A549 treated with dexamethasone at 1 μM for 4 hours (cell line): ENCODE results near the gene RNF38. TPM values are rescaled to one million over a fixed set of nuclear protein-coding genes. Genes with fewer than 3 reads are reported as not detected.

ENCODE experiments used
- total RNA-seq: library from RNA; stranded (reverse); fragments of 200-300 nt; extraction: Qiagen RNA extraction; gene quantifications from 5 replicates; pipeline ENCODE4 v1.2.3, GENCODE V29; 2022

Gene RNF38
- 7.4 to 11.5 TPM (median 9.2 TPM) in 5 replicates for total RNA-seq

DNA sequence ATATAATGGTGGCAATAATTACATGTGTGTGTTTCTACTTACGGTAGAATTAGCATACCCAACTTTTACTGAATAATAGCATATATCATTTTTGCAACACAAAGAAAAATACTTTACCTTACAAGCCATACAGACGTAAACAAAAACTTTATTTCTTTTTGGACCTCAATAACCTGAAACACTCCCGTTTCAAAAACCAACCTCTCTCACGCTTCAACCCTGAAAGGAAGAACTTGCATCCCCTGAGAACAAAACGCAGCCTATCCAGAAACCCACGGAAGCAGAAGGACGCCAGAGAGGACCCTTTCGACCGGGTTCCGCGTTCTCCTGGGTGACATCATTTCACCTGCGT is at the start of gene RNF38:
RNF38 (minus strand) TSS at position 290 of the 352 bp plus-strand sequence; CDS start at position 129, 161 bp downstream.

Other genes starting within 250 kb of the RNF38 start
- 0.09 TPM in 1 of 5 replicates, not detected in the others for gene CCIN, start 230.9 kb downstream of the RNF38 start, total RNA-seq
- 314 to 396 TPM (median 339 TPM) in 5 replicates for gene CLTA, start 209.3 kb downstream of the RNF38 start, total RNA-seq
- gene GNE, start 141.8 kb downstream of the RNF38 start, total RNA-seq: 13.6 to 18.6 TPM (median 16.6 TPM) in 5 replicates
- 71.7 to 81.6 TPM (median 74.9 TPM) in 5 replicates for gene MELK, start 172.6 kb upstream of the RNF38 start, total RNA-seq